Measurements from ENCODE around the gene KRTAP4-3.

GRCh38 chr17:41121742-41122141, 46.3 kb downstream of the KRTAP4-3 start:
- TF ChIP-seq CTCF (IDR thresholded peaks at IDR 0.05): no peak
- no peak for TF ChIP-seq POLR2AphosphoS5 (IDR thresholded peaks at IDR 0.05)

Measured in gastroesophageal sphincter (tissue), 3 donors.